K562 (cell line): ENCODE results near the gene IPO9. TPM values are rescaled to one million over a fixed set of nuclear protein-coding genes. Genes with fewer than 3 reads are reported as not detected.

ENCODE experiments used
- CBFA2T3 ChIP-seq: fragments of 450-650 bp; IDR thresholded peaks from 2 replicates; pipeline ENCODE4 v1.6.1; 2017
- CBX2 ChIP-seq: fragments of 200-600 bp; sonication (generic); IDR thresholded peaks from one replicate; pipeline ENCODE4 v1.6.1; 2012; ENCODE audit warnings: mild to moderate bottlenecking, low read length, inconsistent platforms; ENCODE audit not compliant: insufficient read depth, poor library complexity, severe bottlenecking
- CLOCK ChIP-seq: fragments of 250-450 bp; sonication (Bioruptor Pico); IDR thresholded peaks from 2 replicates; pipeline ENCODE4 v1.4.0; 2020; ENCODE audit warnings: mild to moderate bottlenecking, moderate library complexity, borderline replicate concordance
- HMBOX1 ChIP-seq: sonication (generic); IDR thresholded peaks from 2 replicates; pipeline ENCODE4 v1.6.1; 2016
- MEIS2 ChIP-seq: fragments of 450-650 bp; IDR thresholded peaks from 2 replicates; pipeline ENCODE4 v1.6.1; 2014; ENCODE audit warnings: mild to moderate bottlenecking; ENCODE audit not compliant: partially characterized antibody
- POLR2AphosphoS2 ChIP-seq: IDR thresholded peaks from 2 replicates; pipeline ENCODE4 v1.6.1; 2012; ENCODE audit warnings: low read length, improper control_type of control experiment
- SMARCA5 ChIP-seq: fragments of 450-650 bp; IDR thresholded peaks from 2 replicates; pipeline ENCODE4 v1.6.1; 2016
- TBP ChIP-seq: optimal IDR thresholded peaks from 2 replicates; pipeline ENCODE3; 2011; ENCODE audit warnings: low read depth, low read length, improper control_type of control experiment
- TOE1 ChIP-seq, 2 experiments: fragments of 450-650 bp in 1 of 2; sonication (generic) in 1 of 2; formaldehyde crosslinking in 1 of 2; IDR thresholded peaks; 2 replicates each; pipeline versions ENCODE4 v1.7.1 to v1.8.0; 2016 to 2022; ENCODE audit warnings: borderline replicate concordance in 2 of 2, mild to moderate bottlenecking in 2 of 2, antibody characterized with exemption in 1 of 2, inconsistent platforms in 1 of 2, low read depth in 1 of 2, missing genetic modification reagents in 1 of 2, moderate library complexity in 1 of 2
- ZKSCAN8 ChIP-seq: fragments of 200-800 bp; sonication (Bioruptor generic); IDR thresholded peaks from 2 replicates; pipeline ENCODE4 v1.6.1; 2016; ENCODE audit warnings: missing genetic modification characterization, missing compliant biosample characterization
- ZNF232 ChIP-seq: sonication (generic); formaldehyde crosslinking; IDR thresholded peaks from 2 replicates; pipeline ENCODE4 v1.8.0; 2022; ENCODE audit warnings: mild to moderate bottlenecking, missing genetic modification reagents
- ZNF518B ChIP-seq: fragments of 250-450 bp; sonication (Bioruptor Pico); IDR thresholded peaks from 2 replicates; pipeline ENCODE4 v1.5.0; 2021; ENCODE audit warnings: mild to moderate bottlenecking, moderate library complexity
- polyA plus RNA-seq, 8 experiments: library from polyadenylated mRNA; depleted of rRNA in 4 of 8; stranded (reverse) in 5 of 8; unstranded in 3 of 8; fragments of >200 nt; fragmentation: Nextera tagmentation in 2 of 8; fragmentation: Illumina TruSeq in 1 of 8; extraction: Ambion mirVana in 2 of 8; extraction: Trizol in 1 of 8; gene quantifications; 2 replicates each; pipeline versions ENCODE4 v1.2.1 to v1.2.3, GENCODE V29; 2011 to 2014; ENCODE audit warnings: inconsistent platforms in 1 of 8, missing spikeins in 1 of 8
- total RNA-seq, 7 experiments: library from RNA; depleted of rRNA in 6 of 7; stranded (reverse); fragments of >200 nt in 6 of 7; fragmentation: Illumina TruSeq in 2 of 7; extraction: Trizol in 2 of 7; gene quantifications; 2 replicates each; pipeline versions ENCODE4 v1.2.1 to v1.2.3, GENCODE V29; 2011 to 2021; ENCODE audit warnings: low replicate concordance in 1 of 7

The IPO9 gene
- total and polyA plus RNA-seq, 9 of the 15 experiments (the other 6 are each of a cell fraction or from before 2014, with no cell fraction given): 27.9 to 78.6 (median 43.9) TPM

- TF ChIP-seq CLOCK (CRISPR knock-in tag): no peak
- TF ChIP-seq MEIS2: peak; percentile 82
- peak; percentile 41; the same call in 1 of the 2 replicates for TF ChIP-seq CBFA2T3
- TF ChIP-seq ZNF518B (CRISPR knock-in tag): no peak
- no peak for TF ChIP-seq SMARCA5
- no peak for TF ChIP-seq TBP
- TF ChIP-seq ZNF232 (CRISPR knock-in tag): no peak
- TF ChIP-seq ZKSCAN8 (CRISPR knock-in tag): no peak
- TF ChIP-seq TOE1 (IDR thresholded peaks at IDR 0.05; ENCODE audit: borderline replicate concordance): peak; percentile 24; the same call in 1 of the 2 replicates
- TF ChIP-seq TOE1 (CRISPR knock-in tag; IDR thresholded peaks at IDR 0.05; ENCODE audit: borderline replicate concordance, low read depth): no peak
- TF ChIP-seq POLR2AphosphoS2: 0 out of 2 replicates have a peak, but pooled peaks have one; percentile 43
- peak; percentile 64; the same call in 1 of the 2 replicates for TF ChIP-seq HMBOX1
- TF ChIP-seq CBX2: no peak
Measured at GRCh38 chr1:201826830-201827229, 2.1 kb upstream of the IPO9 start (continued).
